Osteocyte (in vitro differentiated cells): ENCODE data around the gene ZBTB1. TPM values are rescaled to one million over a fixed set of nuclear protein-coding genes. Genes with fewer than 3 reads are reported as not detected.
"Not testable (repeated sequence)": the region's sequence is repeated elsewhere in the genome, so short reads cannot be mapped to it uniquely, and the experiment has no call there.

Source experiments
- DNase-seq: peaks from one replicate; pipeline ENCODE4 v3.0.0; 2021; ENCODE audit warnings: mixed read lengths; ENCODE audit not compliant: unreplicated experiment; ENCODE audit errors: extremely low spot score
- H3K27ac Mint-ChIP-seq: one replicate; pipeline ENCODE4 v1.8.0; 2021; ENCODE audit warnings: mild to moderate bottlenecking, mixed read lengths; ENCODE audit not compliant: unreplicated experiment
- H3K27me3 Mint-ChIP-seq: one replicate; pipeline ENCODE4 v1.8.0; 2021; ENCODE audit warnings: mixed read lengths; ENCODE audit not compliant: unreplicated experiment
- H3K36me3 Mint-ChIP-seq: one replicate; pipeline ENCODE4 v1.8.0; 2021; ENCODE audit warnings: mixed read lengths; ENCODE audit not compliant: unreplicated experiment
- H3K4me1 Mint-ChIP-seq: one replicate; pipeline ENCODE4 v1.8.0; 2021; ENCODE audit warnings: mixed read lengths; ENCODE audit not compliant: unreplicated experiment
- H3K4me3 Mint-ChIP-seq: one replicate; pipeline ENCODE4 v1.8.0; 2021; ENCODE audit warnings: mild to moderate bottlenecking, moderate library complexity, mixed read lengths; ENCODE audit not compliant: unreplicated experiment
- H3K9me3 Mint-ChIP-seq: one replicate; pipeline ENCODE4 v1.8.0; 2021; ENCODE audit warnings: mixed read lengths; ENCODE audit not compliant: unreplicated experiment
- CTCF ChIP-seq: fragments of 200-600 bp; sonication (generic); IDR thresholded peaks from 2 replicates; pipeline ENCODE4 v1.5.0; 2021; ENCODE audit warnings: antibody characterized with exemption, mild to moderate bottlenecking, moderate library complexity
- total RNA-seq: library from RNA; stranded (reverse); gene quantifications from 2 replicates; pipeline ENCODE4 v1.2.1, GENCODE V29; 2021

Gene ZBTB1
- total RNA-seq, 1 donor from 2014 or later, result 67.0 TPM

GRCh38 chr14:64566651-64567122, 62.1 kb downstream of the ZBTB1 start:
- DNase-seq, result peak; percentile 70
- no peak overlapping the region for H3K4me3 Mint-ChIP-seq
- no peaks in the 10 kb centered on the region for H3K9me3 Mint-ChIP-seq
- H3K4me1 Mint-ChIP-seq, result peaks cover 40% of the 10 kb centered on the region
- no peaks in the 10 kb centered on the region for H3K36me3 Mint-ChIP-seq
- peak overlapping the region; percentile 88 for H3K27ac Mint-ChIP-seq
- TF ChIP-seq CTCF, result no peak
- H3K27me3 Mint-ChIP-seq, result no peaks in the 10 kb centered on the region

- no peak overlapping the region for H3K4me3 Mint-ChIP-seq
- no peaks in the 10 kb centered on the region for H3K27me3 Mint-ChIP-seq
- peaks cover 53% of the 10 kb centered on the region for H3K4me1 Mint-ChIP-seq
- no peaks in the 10 kb centered on the region for H3K36me3 Mint-ChIP-seq
- no peaks in the 10 kb centered on the region for H3K9me3 Mint-ChIP-seq
- TF ChIP-seq CTCF, result no peak
- DNase-seq, result no peak
- peak overlapping the region; percentile 73 for H3K27ac Mint-ChIP-seq
Observed at GRCh38 chr14:64569138-64569631, 64.6 kb downstream of the ZBTB1 start.

GRCh38 chr14:64569646-64570045, 65.1 kb downstream of the ZBTB1 start:
- not testable (repeated sequence) for H3K27me3 Mint-ChIP-seq, H3K4me3 Mint-ChIP-seq, DNase-seq, H3K9me3 Mint-ChIP-seq, H3K36me3 Mint-ChIP-seq
- H3K4me1 Mint-ChIP-seq, result peaks cover 57% of the 10 kb centered on the region
- H3K27ac Mint-ChIP-seq, result peak overlapping the region; percentile 73

- H3K36me3 Mint-ChIP-seq, result no peaks in the 10 kb centered on the region
- no peak overlapping the region for H3K4me3 Mint-ChIP-seq
- H3K9me3 Mint-ChIP-seq, result no peaks in the 10 kb centered on the region
- no peak for TF ChIP-seq CTCF
- no peak for DNase-seq
- H3K27ac Mint-ChIP-seq, result peak overlapping the region; percentile 66
- no peaks in the 10 kb centered on the region for H3K27me3 Mint-ChIP-seq
- H3K4me1 Mint-ChIP-seq, result peaks cover 39% of the 10 kb centered on the region
Observed at GRCh38 chr14:64572386-64573104, 68.0 kb downstream of the ZBTB1 start.

GRCh38 chr14:64573109-64573508, 68.5 kb downstream of the ZBTB1 start:
- Mint-ChIP-seq H3K9me3 (no peaks in the 10 kb centered on the region), H3K27ac (peak overlapping the region; percentile 66), H3K36me3 (no peaks in the 10 kb centered on the region), H3K4me3 (no peak overlapping the region), H3K4me1 (peaks cover 36% of the 10 kb centered on the region), H3K27me3 (no peaks in the 10 kb centered on the region)
- DNase-seq, result no peak
- TF ChIP-seq CTCF, result no peak

Other genes with a start within 250 kb of the ZBTB1 start
- 0.16 and 0.18 TPM in 2 replicates for gene ESR2, start 210.4 kb upstream of the ZBTB1 start, total RNA-seq
- gene MTHFD1, start 116.4 kb upstream of the ZBTB1 start, total RNA-seq, result 77.8 and 79.3 TPM in 2 replicates
- 3.4 and 3.6 TPM in 2 replicates for gene AKAP5, start 39.3 kb upstream of the ZBTB1 start, total RNA-seq
- gene ZBTB25, start 932 bp upstream of the ZBTB1 start, total RNA-seq, result 9.4 and 10.9 TPM in 2 replicates
- 2.1 and 2.8 TPM in 2 replicates for gene HSPA2, start 36.0 kb downstream of the ZBTB1 start, total RNA-seq
- 1.3 and 2.1 TPM in 2 replicates for gene PPP1R36, start 45.2 kb downstream of the ZBTB1 start, total RNA-seq
- gene PLEKHG3, start 199.7 kb downstream of the ZBTB1 start, total RNA-seq, result 96.3 and 98.3 TPM in 2 replicates